HG03460 (cell line): ENCODE data around the gene OR10D3.
"Not testable (repeated sequence)": the region's sequence is repeated elsewhere in the genome, so short reads cannot be mapped to it uniquely, and the experiment has no call there.

Experiments used
- ATAC-seq: cut with Tn5 transposase; IDR thresholded peaks from one replicate; pipeline ENCODE4 v1.9.1; 2021; ENCODE audit not compliant: unreplicated experiment

Gene OR10D3

GRCh38 chr11:124194293-124195188 lies 11.4 kb downstream of the OR10D3 start:
- peak; percentile 7 for ATAC-seq

- ATAC-seq, result peak; percentile 75
Observed at GRCh38 chr11:124195189-124195734, 12.1 kb downstream of the OR10D3 start.

- ATAC-seq, result no peak
Observed at GRCh38 chr11:124197999-124198398, 14.9 kb downstream of the OR10D3 start.

- ATAC-seq, result no peak
Observed at GRCh38 chr11:124198897-124199296, 15.8 kb downstream of the OR10D3 start.

- no peak for ATAC-seq
Observed at GRCh38 chr11:124199702-124200101, 16.6 kb downstream of the OR10D3 start.

- ATAC-seq, result no peak
Observed at GRCh38 chr11:124200671-124201070, 17.5 kb downstream of the OR10D3 start.

GRCh38 chr11:124202951-124203350 lies 19.8 kb downstream of the OR10D3 start:
- ATAC-seq, result no peak

- no peak for ATAC-seq
Observed at GRCh38 chr11:124204008-124204407, 20.9 kb downstream of the OR10D3 start.

- ATAC-seq, result no peak
Observed at GRCh38 chr11:124207102-124207792, 24.1 kb downstream of the OR10D3 start.

- no peak for ATAC-seq
Observed at GRCh38 chr11:124209824-124210357, 26.7 kb downstream of the OR10D3 start.

GRCh38 chr11:124210421-124210820 lies 27.3 kb downstream of the OR10D3 start:
- no peak for ATAC-seq

GRCh38 chr11:124211321-124211720 lies 28.2 kb downstream of the OR10D3 start:
- ATAC-seq, result no peak

- no peak for ATAC-seq
Observed at GRCh38 chr11:124214027-124214426, 30.9 kb downstream of the OR10D3 start.

GRCh38 chr11:124219126-124219525 lies 36.0 kb downstream of the OR10D3 start:
- ATAC-seq, result no peak

GRCh38 chr11:124222407-124222806 lies 39.3 kb downstream of the OR10D3 start:
- ATAC-seq, result no peak

GRCh38 chr11:124224618-124225423 lies 41.7 kb downstream of the OR10D3 start:
- ATAC-seq, result not testable (repeated sequence)

- ATAC-seq, result no peak
Observed at GRCh38 chr11:124225471-124225870, 42.3 kb downstream of the OR10D3 start.

- no peak for ATAC-seq
Observed at GRCh38 chr11:124233376-124233775, 50.2 kb downstream of the OR10D3 start.
